B cell (primary cell): ENCODE data around the gene PPCDC.

Experiments used
- CTCF ChIP-seq: fragments of 200-600 bp; IDR thresholded peaks from one replicate; pipeline ENCODE4 v1.8.0; 2022; ENCODE audit warnings: antibody characterized with exemption, mild to moderate bottlenecking
- EZH2 ChIP-seq: IDR thresholded peaks from 2 replicates; pipeline ENCODE4 v1.6.1; 2012; ENCODE audit warnings: borderline replicate concordance, low read depth, mild to moderate bottlenecking, moderate library complexity, low read length; ENCODE audit not compliant: insufficient read depth, poor library complexity, severe bottlenecking

DNA sequence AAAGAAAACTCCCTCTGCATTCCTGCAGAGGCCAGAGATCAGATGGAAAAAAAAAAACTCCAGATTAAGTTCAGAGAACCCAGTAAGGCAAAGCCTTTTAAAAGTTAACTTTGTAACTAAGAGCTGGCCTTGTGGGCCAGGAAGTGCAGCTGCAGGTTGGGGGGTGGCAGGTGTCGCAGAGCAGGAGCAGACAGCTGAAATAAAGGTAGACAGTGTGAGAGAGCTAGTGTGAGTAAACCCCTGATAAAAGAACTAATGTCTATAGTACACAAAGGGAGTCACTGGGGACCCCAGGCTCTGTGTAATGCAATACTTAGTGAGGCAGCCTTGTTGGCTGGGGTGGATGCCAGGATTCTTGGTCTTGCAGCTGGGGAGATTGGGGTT, 42.1 kb downstream of the PPCDC start:
- TF ChIP-seq CTCF (no peak), EZH2 (no peak)
